Amniotic epithelial cell (primary cell): ENCODE data around the gene RALGPS2.
"Not testable (repeated sequence)": the region's sequence is repeated elsewhere in the genome, so short reads cannot be mapped to it uniquely, and the experiment has no call there.

Experiments used
- DNase-seq: peaks from one replicate; pipeline ENCODE4 v3.0.0-alpha.2; 2010; ENCODE audit warnings: low read depth

The RALGPS2 gene

DNA sequence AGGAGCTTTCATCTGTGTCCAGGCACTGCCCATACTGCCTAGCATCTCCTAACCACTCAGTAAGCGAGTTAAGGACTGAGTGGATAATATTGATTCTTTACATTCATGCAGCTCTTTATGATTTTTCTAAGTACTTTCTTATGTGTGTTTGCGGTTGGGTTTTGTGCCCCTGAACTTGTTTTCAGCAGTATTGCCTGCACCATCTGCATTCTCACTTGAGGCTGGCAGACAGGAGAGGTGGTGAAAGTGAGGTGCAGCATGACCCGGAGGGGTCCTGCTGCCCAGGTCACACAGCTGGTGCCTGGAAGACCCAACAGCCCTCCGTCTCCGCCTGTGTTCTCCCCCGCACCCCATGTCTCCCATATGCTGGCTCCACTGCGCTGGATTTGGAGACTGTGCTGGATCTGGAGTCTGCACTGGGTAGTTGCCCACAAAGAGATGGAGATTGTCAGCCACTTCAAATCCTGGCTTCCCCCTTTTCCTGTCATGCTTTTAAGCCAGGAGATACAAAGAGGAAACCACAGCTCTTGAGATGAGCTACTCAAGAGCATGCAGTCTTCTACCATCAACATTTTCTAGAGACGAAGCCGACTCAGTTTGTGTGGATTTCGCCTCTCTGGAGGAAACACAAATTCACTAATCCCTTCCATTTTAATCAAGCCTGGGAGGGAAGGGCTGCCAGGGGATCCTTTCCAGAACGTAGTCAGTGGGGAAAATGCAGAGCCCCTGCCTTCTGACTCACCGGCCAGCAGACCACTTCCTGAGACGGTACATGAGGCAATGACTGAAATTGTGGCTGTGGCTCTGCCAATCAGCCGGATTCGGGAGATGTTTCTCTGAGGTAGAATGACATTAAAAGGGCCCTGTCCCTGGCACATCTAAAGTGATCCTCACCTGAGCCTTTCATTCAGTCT lies 217.5 kb downstream of the RALGPS2 start:
- peak; percentile 70 for DNase-seq

DNA sequence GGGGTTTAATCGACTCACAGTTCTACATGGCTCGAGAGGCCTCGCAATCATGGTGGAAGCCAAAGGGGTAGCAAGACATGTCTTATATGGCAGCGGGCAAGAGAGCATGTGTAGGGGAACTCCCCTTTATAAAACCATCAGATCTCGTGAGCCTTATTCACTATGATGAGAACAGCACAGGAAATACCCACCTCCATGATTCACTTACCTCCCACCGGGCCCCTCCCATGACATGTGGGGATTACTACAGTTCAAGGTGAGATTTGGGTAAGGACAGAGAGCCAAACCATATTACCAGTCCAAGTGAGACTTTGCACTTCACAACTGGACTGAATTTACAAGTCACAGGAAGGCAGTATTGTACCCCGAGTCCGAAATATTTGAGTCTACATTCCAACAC lies 219.7 kb downstream of the RALGPS2 start:
- no peak for DNase-seq

DNA sequence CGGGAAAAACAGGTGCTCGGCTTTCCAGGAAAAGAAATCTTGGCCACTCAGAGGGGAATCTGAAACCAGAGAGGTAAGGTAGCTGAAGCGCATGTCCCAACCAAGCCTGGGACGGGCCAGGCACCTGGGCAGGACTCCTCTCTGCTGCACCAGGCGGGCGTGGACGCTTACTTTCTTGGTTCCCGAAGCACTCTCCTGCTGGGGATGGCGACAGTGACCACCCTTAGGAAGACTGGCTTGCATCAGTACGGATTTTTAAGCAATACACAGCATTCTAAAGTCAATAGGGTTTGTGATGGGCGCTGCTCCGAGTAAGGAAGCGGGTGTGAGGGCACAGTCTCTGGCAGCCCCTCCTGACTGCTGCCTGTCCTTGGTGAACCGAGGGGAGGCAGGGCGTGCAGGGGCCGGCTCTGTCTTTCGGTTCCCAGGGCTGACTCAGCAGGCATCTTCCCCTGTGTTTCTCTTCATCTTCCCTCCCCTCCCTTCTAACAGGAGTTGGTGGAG lies 220.8 kb downstream of the RALGPS2 start:
- peak; percentile 39 for DNase-seq

DNA sequence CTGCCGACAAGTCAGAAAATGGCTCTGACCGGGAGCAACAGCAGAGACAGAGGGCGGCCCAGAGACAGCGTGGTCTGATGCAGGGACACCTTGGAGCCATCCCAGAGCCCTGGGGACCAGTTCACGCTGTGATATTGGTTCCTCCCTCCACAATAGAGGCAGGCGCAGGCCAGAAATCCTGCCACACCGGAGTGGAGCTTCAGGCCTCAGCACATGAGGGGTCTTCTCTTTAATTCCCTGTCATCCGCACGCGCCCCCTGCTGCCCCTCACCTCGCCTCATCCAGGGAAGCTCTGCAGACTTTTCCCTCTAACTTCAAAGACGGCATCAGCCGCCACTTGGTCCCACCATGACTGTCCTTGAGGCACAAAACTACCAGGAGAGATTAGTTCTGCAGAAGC lies 221.4 kb downstream of the RALGPS2 start:
- DNase-seq: no peak

DNA sequence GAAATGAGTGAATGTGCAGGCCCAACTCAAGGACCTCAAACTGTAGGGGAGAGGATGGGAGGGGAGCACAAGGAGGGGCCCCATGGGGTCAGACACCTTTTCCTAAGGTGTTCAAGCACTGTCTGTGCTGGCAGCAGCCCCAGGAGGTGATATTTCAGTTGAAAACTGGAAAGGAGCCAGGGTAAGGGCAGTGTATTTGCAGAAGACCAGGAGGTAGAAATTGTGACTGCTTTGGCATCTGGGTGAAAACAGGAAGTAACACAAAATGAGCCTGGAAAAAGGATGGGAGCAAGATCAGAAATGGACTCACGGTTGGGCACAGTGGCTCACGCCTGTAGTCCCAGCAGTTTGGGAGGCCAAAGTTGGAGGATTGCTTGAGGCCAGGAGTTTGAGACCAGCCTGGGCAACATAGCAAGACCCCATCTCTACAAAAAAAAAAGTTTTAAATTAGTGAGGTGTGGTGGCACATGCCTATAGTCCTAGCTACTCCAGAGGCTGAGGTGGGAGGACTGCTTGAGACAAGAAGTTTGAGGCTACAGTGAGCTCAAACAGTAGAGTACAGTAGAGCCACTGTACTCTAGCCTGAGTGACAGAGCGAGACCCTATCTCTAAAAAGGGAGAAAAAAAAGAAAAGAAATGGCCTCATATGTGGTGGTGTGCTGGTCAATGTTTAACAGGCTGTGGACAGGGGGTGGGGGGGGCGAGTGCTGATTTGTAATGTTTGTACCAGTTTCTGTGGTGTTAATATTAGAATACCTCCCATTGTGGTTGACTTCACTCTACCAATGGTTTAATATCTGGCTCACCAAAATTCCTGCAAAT lies 222.0 kb downstream of the RALGPS2 start:
- no peak for DNase-seq

DNA sequence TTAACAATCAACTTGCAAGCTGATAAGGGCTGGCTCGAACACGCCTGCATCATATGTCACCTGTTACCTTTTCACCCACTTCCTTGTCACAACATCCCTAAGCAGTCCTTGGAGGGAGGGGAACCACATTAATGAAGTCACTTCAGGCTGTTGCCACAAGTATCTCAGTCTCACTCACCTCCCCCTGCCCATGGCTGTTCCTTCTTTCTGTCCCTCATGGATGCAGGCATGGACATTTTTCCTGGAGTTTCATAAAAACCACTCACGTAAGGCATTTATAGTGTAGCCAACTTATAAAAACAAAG lies 222.6 kb downstream of the RALGPS2 start:
- DNase-seq: no peak

- DNase-seq: no peak
Measured at GRCh38 chr1:178948676-178949075, 223.6 kb downstream of the RALGPS2 start.

- DNase-seq: not testable (repeated sequence)
Measured at GRCh38 chr1:178949866-178950265, 224.8 kb downstream of the RALGPS2 start.

DNA sequence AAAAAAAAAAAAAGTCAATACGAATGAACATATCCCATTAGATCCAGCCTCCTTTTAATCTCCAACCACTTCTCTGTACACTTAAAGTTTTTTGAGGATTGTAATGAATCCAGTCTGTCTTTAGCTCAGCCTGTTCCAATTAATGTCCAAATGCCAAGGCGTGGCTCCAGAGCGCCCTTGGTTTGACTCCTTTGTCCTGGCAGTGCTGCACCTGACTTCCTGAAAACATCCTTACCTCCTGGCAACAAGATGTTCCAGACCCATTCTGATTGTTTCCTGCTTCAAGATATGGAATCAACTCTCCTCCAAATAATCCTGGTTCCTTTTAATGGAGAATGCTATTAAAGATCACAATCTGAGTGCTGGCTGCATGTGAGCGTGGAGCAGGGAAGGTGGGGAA lies 226.6 kb downstream of the RALGPS2 start:
- DNase-seq: no peak

DNA sequence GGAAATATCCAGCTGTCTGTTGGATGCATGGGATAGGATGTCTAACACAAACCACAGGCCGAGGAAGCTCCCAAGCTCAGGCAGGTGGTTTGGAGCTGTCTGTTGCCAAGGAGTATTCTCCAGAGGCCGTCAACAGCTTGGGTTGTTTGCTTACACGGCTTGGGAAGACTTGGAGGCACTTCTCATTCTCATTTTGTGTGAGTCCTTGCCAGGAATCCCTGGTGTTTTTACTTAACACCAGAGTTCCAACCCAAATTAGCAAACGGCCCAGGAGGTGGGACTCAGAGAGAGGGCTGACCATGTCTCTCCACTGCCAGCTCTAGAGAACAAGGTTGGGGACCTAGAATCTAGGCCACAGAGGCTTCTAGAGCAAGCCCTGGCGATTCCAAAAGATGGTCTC lies 228.0 kb downstream of the RALGPS2 start:
- no peak for DNase-seq

GRCh38 chr1:178953538-178954324 lies 228.7 kb downstream of the RALGPS2 start:
- DNase-seq: no peak

DNA sequence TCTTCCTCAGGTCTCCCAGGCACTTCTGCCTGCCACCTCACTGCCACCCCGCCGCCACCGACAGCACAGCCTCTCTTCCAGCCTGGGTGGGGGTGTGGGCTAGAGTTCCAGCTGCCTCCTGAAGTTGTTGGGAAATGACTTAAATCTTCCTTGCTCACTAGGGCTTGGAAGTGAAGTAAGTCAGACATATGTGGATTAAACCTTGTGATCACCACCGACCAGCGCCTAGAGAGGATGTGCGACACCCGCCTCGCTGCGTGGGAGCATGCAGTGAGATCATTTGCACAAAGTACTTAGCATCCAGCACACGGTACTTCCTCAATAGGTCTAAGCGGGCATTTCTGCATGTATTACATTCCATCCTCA lies 229.3 kb downstream of the RALGPS2 start:
- no peak for DNase-seq

DNA sequence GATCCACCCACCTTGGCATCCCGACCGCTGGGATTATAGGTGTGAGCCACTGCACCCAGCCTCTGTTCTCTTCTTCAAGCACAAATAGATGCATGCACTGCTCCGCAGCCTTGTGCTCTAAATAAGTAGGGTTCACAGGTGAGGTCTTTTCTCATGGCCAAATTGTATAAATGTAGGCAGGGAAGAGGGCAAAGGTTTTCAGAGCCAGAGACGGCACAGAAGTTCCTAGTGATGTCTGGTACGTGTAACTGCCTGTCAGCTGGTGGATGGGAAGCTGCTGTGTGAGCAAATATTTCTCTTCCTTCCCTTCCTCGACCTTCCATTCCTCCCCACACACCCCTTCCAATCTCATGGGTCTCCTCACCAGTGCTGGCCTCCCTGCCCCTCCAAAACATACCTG lies 229.9 kb downstream of the RALGPS2 start:
- DNase-seq: no peak

DNA sequence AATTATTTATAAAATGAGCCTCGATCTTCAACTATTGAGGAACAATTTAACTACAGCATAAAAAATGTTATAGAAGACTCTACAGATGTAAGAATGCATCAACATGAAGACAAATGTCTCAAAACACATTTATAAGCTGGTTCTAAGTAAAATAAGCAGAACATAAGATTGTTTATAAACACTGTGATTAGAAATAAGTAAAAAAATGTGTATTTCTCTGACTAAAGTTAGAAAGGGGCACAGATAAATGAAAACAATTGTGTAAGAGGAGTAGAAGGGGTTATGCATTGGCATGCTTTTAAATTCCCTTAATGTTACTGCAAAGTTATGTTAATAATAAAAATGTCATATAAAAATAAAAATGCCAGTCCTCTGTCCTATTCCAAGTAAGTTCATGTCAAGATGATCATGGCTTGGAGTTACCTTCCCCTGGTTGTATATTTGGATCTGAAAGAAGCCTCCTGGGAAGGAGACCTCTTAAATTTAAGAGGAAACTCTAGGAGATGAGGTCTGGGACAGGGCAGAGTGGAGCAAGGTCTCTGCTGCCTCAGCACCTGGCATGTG lies 230.4 kb downstream of the RALGPS2 start:
- no peak for DNase-seq

DNA sequence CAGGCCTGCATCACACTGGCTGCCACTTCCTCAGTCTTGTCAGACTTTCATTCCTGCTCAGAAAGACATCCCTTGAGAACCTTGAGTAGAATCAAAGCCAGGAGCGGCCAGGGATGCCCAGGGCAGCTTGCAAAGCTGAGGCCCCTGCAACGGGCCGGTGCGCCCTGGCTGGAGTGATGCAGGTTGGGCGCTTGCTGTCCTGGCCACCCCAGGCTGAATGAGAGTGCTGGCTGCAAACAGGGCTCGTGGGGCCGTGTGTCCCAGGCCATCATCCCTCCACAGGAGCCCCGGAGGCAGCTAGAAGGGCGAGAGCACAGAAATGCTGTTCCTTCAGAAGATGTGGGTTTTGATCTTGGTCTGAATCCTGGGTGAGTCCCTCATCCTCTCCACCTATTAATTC lies 233.4 kb downstream of the RALGPS2 start:
- no peak for DNase-seq

DNA sequence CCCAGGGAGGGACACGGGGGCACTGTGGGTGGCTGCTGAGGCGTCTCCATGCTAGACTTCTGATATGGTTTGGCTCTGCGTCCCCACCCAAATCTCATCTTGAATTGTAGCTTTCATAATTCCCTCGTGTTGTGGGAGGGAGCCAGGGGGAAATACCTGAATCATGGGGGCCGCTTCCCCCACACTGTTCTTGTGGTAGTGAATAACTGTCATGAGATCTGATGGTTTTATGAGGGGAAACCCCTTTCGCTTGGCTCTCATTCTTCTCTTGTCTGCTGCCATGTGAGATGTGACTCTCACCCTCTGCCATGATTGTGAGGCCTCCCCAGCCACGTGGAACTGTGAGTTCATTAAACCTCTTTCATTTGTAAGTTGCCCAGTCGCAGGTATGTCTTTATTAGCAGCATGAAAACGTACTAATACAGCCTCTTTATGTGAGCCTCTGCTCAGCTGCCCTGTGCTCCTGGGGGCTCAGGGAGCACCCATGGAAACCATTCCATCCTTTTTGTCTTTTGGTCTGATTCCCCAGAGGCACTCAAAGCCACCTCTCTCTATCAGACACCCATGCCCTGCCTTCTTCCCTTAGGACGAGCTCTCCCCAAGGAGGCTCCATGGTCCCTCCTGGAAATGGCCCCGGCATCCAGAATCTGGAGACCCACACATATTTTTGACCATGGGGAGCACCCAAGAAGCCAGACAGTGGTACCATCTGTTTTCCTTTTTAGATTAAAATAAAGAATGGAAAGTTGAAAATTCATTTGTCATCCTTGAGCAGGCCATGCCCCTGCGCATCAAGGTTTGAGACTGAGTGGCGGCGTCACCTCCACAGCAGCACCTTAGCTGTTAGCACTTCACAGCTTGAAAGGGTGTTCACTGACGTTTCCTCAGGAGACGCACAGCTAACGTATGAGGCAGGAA lies 234.8 kb downstream of the RALGPS2 start:
- no peak for DNase-seq

DNA sequence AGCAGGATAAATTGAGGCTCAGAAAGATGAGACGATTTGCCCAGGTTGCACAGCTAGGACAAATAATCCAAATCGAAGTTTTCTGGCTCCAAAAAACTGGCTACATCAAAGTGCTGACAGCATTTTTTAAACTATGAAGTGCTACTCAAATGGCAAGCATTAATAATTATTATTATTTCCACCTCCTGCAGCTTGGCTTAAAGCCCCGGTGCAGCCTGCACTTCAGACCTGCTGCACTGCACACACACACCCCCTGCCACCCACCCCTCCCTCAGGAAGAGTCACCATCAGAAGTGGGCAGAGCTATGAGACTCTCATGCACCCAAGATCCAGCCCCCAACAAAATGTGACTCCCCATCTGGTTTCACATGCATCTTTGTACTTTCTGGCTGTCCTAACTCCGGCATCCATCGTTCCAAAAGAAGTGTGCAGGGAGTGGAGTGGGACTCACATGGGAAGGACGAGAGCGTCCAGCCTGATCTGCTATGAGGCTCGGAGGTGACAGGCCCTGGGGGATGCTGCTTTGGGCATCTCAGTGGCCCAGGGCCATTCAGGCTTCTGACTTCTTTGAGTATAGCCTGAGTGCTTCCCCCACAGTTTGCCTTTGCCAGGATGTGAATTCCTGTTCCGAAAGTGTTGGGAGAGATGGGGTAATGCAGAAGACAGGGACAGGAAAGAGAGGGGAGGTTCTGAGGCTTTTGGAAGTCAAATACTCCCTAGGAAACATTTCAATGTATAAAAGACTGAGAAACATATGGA lies 235.6 kb downstream of the RALGPS2 start:
- no peak for DNase-seq

- DNase-seq: no peak
Measured at GRCh38 chr1:178961331-178961730, 236.3 kb downstream of the RALGPS2 start.

DNA sequence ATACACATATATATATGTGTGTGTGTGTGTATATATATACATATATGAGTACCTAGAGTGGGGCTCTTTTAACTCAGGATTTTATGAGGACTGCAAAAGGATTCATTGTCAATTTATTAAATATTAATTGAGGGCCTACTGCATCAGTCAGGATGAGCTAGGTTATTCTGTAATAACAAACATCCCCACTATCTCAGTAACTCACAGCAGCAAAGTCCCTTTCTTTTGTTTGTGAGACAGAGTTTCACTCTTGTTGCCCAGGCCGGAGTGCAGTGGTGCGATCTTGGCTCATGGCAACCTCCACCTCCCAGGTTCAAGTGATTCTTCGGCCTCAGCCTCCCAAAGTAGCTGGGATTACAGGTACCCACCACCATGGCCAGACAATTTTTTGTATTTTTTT lies 236.8 kb downstream of the RALGPS2 start:
- no peak for DNase-seq
